GM12878 (cell line): Measurements from ENCODE around the gene COX10. TPM values are rescaled to one million over a fixed set of nuclear protein-coding genes. Genes with fewer than 3 reads are reported as not detected.

Source experiments
- ATAC-seq: fragments of 200-7000 bp; cut with Tn5 transposase; 3 replicates; pipeline ENCODE4 v1.9.1; 2020; ENCODE audit warnings: mild to moderate bottlenecking, moderate library complexity
- BruUV-seq: library from RNA; stranded (reverse); fragments of 400-500 nt; replicated peaks from 2 replicates; lab custom pipeline; 2021; lab: Mats Ljungman, UMichigan
- CTCF ChIA-PET: fragments of 300-600 bp; sonication (Branson Sonifier 250); formaldehyde crosslinking; extraction: SDS; loops from one replicate; lab custom pipeline; 2021; ENCODE audit warnings: inconsistent platforms; lab: Yijun Ruan, JAX
- POLR2A ChIA-PET: fragments of 350-600 bp; formaldehyde crosslinking; extraction: SDS; loops from one replicate; lab custom pipeline; 2021; ENCODE audit warnings: inconsistent platforms; lab: Charles Lee
- RAD21 ChIA-PET: fragments of 300-600 bp; sonication (Branson Sonifier 250); formaldehyde crosslinking; loops from one replicate; lab custom pipeline; 2023; ENCODE audit warnings: antibody characterized with exemption; ENCODE audit not compliant: unreplicated experiment; lab: Charles Lee
- SMC1A ChIA-PET: fragments of 300-600 bp; sonication (Branson Sonifier 250); formaldehyde crosslinking; loops from one replicate; lab custom pipeline; 2023; ENCODE audit not compliant: unreplicated experiment, uncharacterized antibody; lab: Charles Lee
- DNase-seq: peaks from one replicate; pipeline ENCODE4 v3.0.0-alpha.2; 2011; ENCODE audit warnings: low read depth, low spot score
- FAIRE-seq: peaks from 3 replicates; lab custom pipeline; 2011; peaks lifted over from hg19 to GRCh38; lab: Jason Lieb, UNC
- H2AFZ ChIP-seq: 2 replicates; pipeline ENCODE4 v1.6.0; 2011; ENCODE audit warnings: low read depth, low read length, control low read depth; ENCODE audit not compliant: control insufficient read depth
- H3K27ac ChIP-seq: 2 replicates; pipeline ENCODE4 v1.5.1; 2011; ENCODE audit warnings: control low read depth; ENCODE audit not compliant: control insufficient read depth, insufficient read depth
- H3K27me3 ChIP-seq, 2 experiments: replicated peaks in 1 of 2; 2 replicates each; pipeline versions ENCODE4 v1.6.0 to v1.6.1; 2011; ENCODE audit warnings: low read length in 1 of 2; ENCODE audit not compliant: control insufficient read depth in 2 of 2, insufficient read depth in 2 of 2
- H3K36me3 ChIP-seq, 2 experiments: 2 replicates each; pipeline ENCODE4 v1.5.1; 2011; ENCODE audit warnings: low read length in 1 of 2; ENCODE audit not compliant: control insufficient read depth in 2 of 2, insufficient read depth in 2 of 2
- H3K4me1 ChIP-seq: 2 replicates; pipeline ENCODE4 v1.6.1; 2011; ENCODE audit warnings: mild to moderate bottlenecking, low read length, moderate library complexity, mixed read lengths; ENCODE audit not compliant: control insufficient read depth, insufficient read depth
- H3K4me2 ChIP-seq: 2 replicates; pipeline ENCODE4 v1.6.0; 2011; ENCODE audit warnings: control low read depth; ENCODE audit not compliant: control insufficient read depth, insufficient read depth
- H3K4me3 ChIP-seq: fragments of 200-600 bp; sonication (generic); 2 replicates; pipeline ENCODE4 v1.5.1; 2016
- H3K79me2 ChIP-seq: 2 replicates; pipeline ENCODE4 v1.6.0; 2011; ENCODE audit warnings: low read length; ENCODE audit not compliant: control insufficient read depth, insufficient read depth
- H3K9ac ChIP-seq: 2 replicates; pipeline ENCODE4 v1.8.0; 2011; ENCODE audit warnings: low read length, control low read depth, mixed read lengths; ENCODE audit not compliant: control insufficient read depth, insufficient read depth
- H3K9me3 ChIP-seq: replicated peaks from 3 replicates; pipeline ENCODE4 v1.5.1; 2011; ENCODE audit warnings: mild to moderate bottlenecking, low read length; ENCODE audit not compliant: control insufficient read depth, insufficient read depth
- H4K20me1 ChIP-seq: 2 replicates; pipeline ENCODE4 v1.6.0; 2011; ENCODE audit not compliant: control insufficient read depth, insufficient read depth
- DPF2 ChIP-seq: fragments of 450-650 bp; IDR thresholded peaks from 2 replicates; pipeline ENCODE4 v1.6.1; 2017; ENCODE audit warnings: mild to moderate bottlenecking
- HDAC6 ChIP-seq: fragments of 200-600 bp; sonication (generic); IDR thresholded peaks from one replicate; pipeline ENCODE4 v1.8.0; 2017; ENCODE audit warnings: antibody characterized with exemption; ENCODE audit not compliant: unreplicated experiment
- HDGF ChIP-seq: fragments of 450-650 bp; IDR thresholded peaks from 2 replicates; pipeline ENCODE4 v1.6.1; 2016; ENCODE audit warnings: antibody characterized with exemption
- KAT2A ChIP-seq: conservative IDR thresholded peaks from 2 replicates; pipeline ENCODE4 v1.6.1; 2011; ENCODE audit warnings: low read depth, low read length; ENCODE audit not compliant: control insufficient read depth
- MAX ChIP-seq: IDR thresholded peaks from 2 replicates; pipeline ENCODE4 v1.6.1; 2012; ENCODE audit warnings: low read depth, low read length, improper control_type of control experiment
- NKRF ChIP-seq: fragments of 450-650 bp; conservative IDR thresholded peaks from 2 replicates; pipeline ENCODE4 v1.6.1; 2017; ENCODE audit warnings: mild to moderate bottlenecking, moderate library complexity
- RUNX3 ChIP-seq: IDR thresholded peaks from 2 replicates; pipeline ENCODE4 v1.6.1; 2012; ENCODE audit warnings: low read length, inconsistent platforms
- SKIL ChIP-seq: fragments of 450-650 bp; IDR thresholded peaks from 2 replicates; pipeline ENCODE4 v1.6.1; 2017; ENCODE audit warnings: mild to moderate bottlenecking, low read depth, inconsistent platforms; ENCODE audit not compliant: poor library complexity, severe bottlenecking
- TBL1XR1 ChIP-seq: IDR thresholded peaks from 2 replicates; pipeline ENCODE4 v1.6.1; 2012; ENCODE audit warnings: low read depth, low read length, improper control_type of control experiment
- ZNF622 ChIP-seq: fragments of 450-650 bp; IDR thresholded peaks from 2 replicates; pipeline ENCODE4 v1.6.1; 2017; ENCODE audit warnings: mild to moderate bottlenecking, inconsistent platforms
- WGBS: methylation state at CpG from one replicate; pipeline ENCODE4 v1.1.6; 2016; ENCODE audit warnings: low lambda C conversion rate; ENCODE audit not compliant: insufficient replicate concordance, insufficient coverage; ENCODE audit errors: missing lambda C conversion rate; 5-methylcytosine and 5-hydroxymethylcytosine counted together
- in situ Hi-C: fragments of 300-500 bp; cut with MboI; formaldehyde crosslinking; loops from 9 replicates; pipeline ENCODE4 v1.14.3; 2018; ENCODE audit warnings: mixed read lengths
- intact Hi-C: fragments of 100-400 bp; cut with micrococcal nuclease; formaldehyde crosslinking; loops from one replicate; pipeline ENCODE4 v1.14.2; 2022; ENCODE audit not compliant: unreplicated experiment
- polyA plus RNA-seq, 11 experiments: library from polyadenylated mRNA; depleted of rRNA in 4 of 11; unstranded in 6 of 11; stranded (reverse) in 5 of 11; fragments of >200 nt; fragmentation: Nextera tagmentation in 4 of 11; fragmentation: Illumina TruSeq in 1 of 11; extraction: Ambion mirVana in 4 of 11; extraction: Trizol in 1 of 11; gene quantifications; 1 replicate in 1 of 11; 2 replicates in 10 of 11; pipeline versions ENCODE4 v1.2.1 to v1.2.3, GENCODE V29; 2011 to 2016; ENCODE audit warnings: inconsistent platforms in 2 of 11, missing spikeins in 2 of 11, low read depth in 1 of 11
- total RNA-seq, 4 experiments: library from RNA; depleted of rRNA in 3 of 4; stranded (reverse); fragments of >200 nt in 3 of 4; fragmentation: Illumina TruSeq in 1 of 4; extraction: Trizol in 1 of 4; gene quantifications; 2 replicates each; pipeline versions ENCODE4 v1.2.1 to v1.2.3, GENCODE V29; 2013 to 2021

Gene COX10
- total and polyA plus RNA-seq, 10 of the 15 experiments (the other 5 are each of a cell fraction or from before 2014, with no cell fraction given): 9.6 to 29.4 (median 21.3) TPM

GRCh38 chr17:14156689-14157088, 87.4 kb downstream of the COX10 start:
- ChIA-PET SMC1A (no interaction called here), CTCF (no interaction called here), RAD21 (no interaction called here), POLR2A (no interaction called here)
- Histone ChIP-seq H3K4me3 (no peak overlapping the region), H3K9me3 (no peaks in the 10 kb centered on the region; the same call in 2 of the 3 replicates), H2AFZ (no peak overlapping the region), H3K27ac (no peak overlapping the region), H3K79me2 (no peaks in the 10 kb centered on the region; the same call in 1 of the 2 replicates), H3K4me1 (no peaks in the 10 kb centered on the region), H4K20me1 (no peaks in the 10 kb centered on the region), H3K9ac (no peak overlapping the region), H3K4me2 (no peak overlapping the region), H3K27me3 (no peaks in the 10 kb centered on the region), H3K36me3 (no peaks in the 10 kb centered on the region; a peak in 2 of 4 replicates)
- FAIRE-seq: no peak
- TF ChIP-seq TBL1XR1: no peak
- TF ChIP-seq HDGF: no peak
- no peak for TF ChIP-seq ZNF622
- no peak for TF ChIP-seq MAX
- TF ChIP-seq SKIL: no peak
- no peak for TF ChIP-seq NKRF
- no peak for TF ChIP-seq HDAC6
- no peak for TF ChIP-seq KAT2A
- TF ChIP-seq RUNX3: no peak
- TF ChIP-seq DPF2: no peak
- in situ Hi-C loops: no loop called here
- BruUV-seq: no TSS peak
- WGBS: 65% methylated on average over 4 of the region's 4 CpGs
- DNase-seq: no peak
- ATAC-seq: no peak
- intact Hi-C loops: no loop called here
